ENCODE results near the gene APOL6.

Gene APOL6

GRCh38 chr22:35649636-35650250 is 1.5 kb downstream of the APOL6 start:
- no peak overlapping the region for H3K27ac ChIP-seq (ENCODE audit: extremely low read depth, low read depth, low read length)
- ChIA-PET POLR2A (no interaction called here), CTCF (interaction anchor here (0.7 to 2.0 kb wide), 4 partner anchors 11 to 475 kb away, joined by 4 to 6 read pairs (median 4); no protein-coding TSS in a partner anchor)
- TF ChIP-seq ZFP37 (tag by site-specific recombination; IDR thresholded peaks at IDR 0.05) (no peak), ZNF239 (tag by site-specific recombination; IDR thresholded peaks at IDR 0.05) (no peak), ZSCAN4 (tag by site-specific recombination; IDR thresholded peaks at IDR 0.05) (no peak), ZNF214 (tag by site-specific recombination; IDR thresholded peaks at IDR 0.05; ENCODE audit: borderline replicate concordance) (no peak)
- no peaks in the 10 kb centered on the region for H3K4me1 ChIP-seq (ENCODE audit: control insufficient read depth, insufficient read depth, low read length)
- H3K4me3 ChIP-seq (ENCODE audit: low read depth, low read length) = no peak overlapping the region
- no peaks in the 10 kb centered on the region for H3K36me3 ChIP-seq (ENCODE audit: control insufficient read depth in 2 of 2, insufficient read depth in 1 of 2, low read length in 2 of 2)
- no peaks in the 10 kb centered on the region for H3K9me3 ChIP-seq (ENCODE audit: control insufficient read depth, insufficient read depth, low read depth, low read length)

- H3K4me1 ChIP-seq (ENCODE audit: control insufficient read depth, insufficient read depth, low read length) = no peaks in the 10 kb centered on the region
- TF ChIP-seq ZNF623 (tag by site-specific recombination; IDR thresholded peaks at IDR 0.05) = no peak
- no peak for TF ChIP-seq REPIN1 (tag by site-specific recombination; IDR thresholded peaks at IDR 0.05; ENCODE audit: low read depth)
- TF ChIP-seq ZNF768 (tag by site-specific recombination; IDR thresholded peaks at IDR 0.05) = no peak
- TF ChIP-seq ZBTB21 (tag by site-specific recombination; IDR thresholded peaks at IDR 0.05) = no peak
- no peak for TF ChIP-seq ZNF843 (tag by site-specific recombination; IDR thresholded peaks at IDR 0.05)
- TF ChIP-seq WT1 (tag by site-specific recombination; IDR thresholded peaks at IDR 0.05) = no peak
- TF ChIP-seq ZNF548 (tag by site-specific recombination; IDR thresholded peaks at IDR 0.05) = peak; percentile 97
- no peaks in the 10 kb centered on the region for H3K36me3 ChIP-seq (ENCODE audit: control insufficient read depth in 2 of 2, insufficient read depth in 1 of 2, low read length in 2 of 2)
- H3K27ac ChIP-seq (ENCODE audit: extremely low read depth, low read depth, low read length) = no peak overlapping the region
- POLR2A ChIA-PET = no interaction called here
- CTCF ChIA-PET = interaction anchor here (1.1 kb wide), 1 partner anchor 20 kb away, joined by 4 read pairs; no protein-coding TSS in a partner anchor
- H3K9me3 ChIP-seq (ENCODE audit: control insufficient read depth, insufficient read depth, low read depth, low read length) = no peaks in the 10 kb centered on the region
- H3K4me3 ChIP-seq (ENCODE audit: low read depth, low read length) = no peak overlapping the region
Observed at GRCh38 chr22:35651085-35651484, 2.8 kb downstream of the APOL6 start.

GRCh38 chr22:35653824-35654223 is 5.6 kb downstream of the APOL6 start:
- TF ChIP-seq ZNF2 (tag by site-specific recombination; IDR thresholded peaks at IDR 0.05) (no peak), ZNF529 (tag by site-specific recombination; IDR thresholded peaks at IDR 0.05; ENCODE audit: insufficient replicate concordance) (no peak), ZNF223 (tag by site-specific recombination; IDR thresholded peaks at IDR 0.05) (no peak), ZNF335 (tag by site-specific recombination; conservative IDR thresholded peaks at IDR 0.05) (no peak), ZSCAN16 (tag by site-specific recombination; IDR thresholded peaks at IDR 0.05) (no peak), ZNF202 (tag by site-specific recombination; IDR thresholded peaks at IDR 0.05; ENCODE audit: borderline replicate concordance) (no peak), ZNF404 (tag by site-specific recombination; IDR thresholded peaks at IDR 0.05) (no peak), REST (tag by site-specific recombination; IDR thresholded peaks at IDR 0.05) (no peak), ZNF175 (tag by site-specific recombination; IDR thresholded peaks at IDR 0.05) (no peak), ZNF37A (tag by site-specific recombination; IDR thresholded peaks at IDR 0.05) (no peak)
- Histone ChIP-seq H3K36me3 (ENCODE audit: control insufficient read depth in 2 of 2, insufficient read depth in 1 of 2, low read length in 2 of 2) (no peaks in the 10 kb centered on the region), H3K9me3 (ENCODE audit: control insufficient read depth, insufficient read depth, low read depth, low read length) (no peaks in the 10 kb centered on the region), H3K4me1 (ENCODE audit: control insufficient read depth, insufficient read depth, low read length) (peaks cover 11% of the 10 kb centered on the region), H3K4me3 (ENCODE audit: low read depth, low read length) (no peak overlapping the region), H3K27ac (ENCODE audit: extremely low read depth, low read depth, low read length) (no peak overlapping the region)
- ChIA-PET POLR2A (no interaction called here), CTCF (no interaction called here)
